HepG2 (cell line): ENCODE results near the gene RPS10. TPM values are rescaled to one million over a fixed set of nuclear protein-coding genes. Genes with fewer than 3 reads are reported as not detected.
A peak's percentile ranks its signal among the peaks of the same experiment; 100 is the strongest.

ENCODE experiments used
- EP300 ChIP-seq, 3 experiments: sonication (generic) in 1 of 3; formaldehyde crosslinking in 1 of 3; IDR thresholded peaks; 2 replicates each; pipeline versions ENCODE4 v1.5.1 to v1.6.1; 2011 to 2020; ENCODE audit warnings: low read depth in 2 of 3, low read length in 2 of 3, borderline replicate concordance in 1 of 3, improper control_type of control experiment in 1 of 3, mild to moderate bottlenecking in 1 of 3, missing genetic modification reagents in 1 of 3, moderate library complexity in 1 of 3
- IRF9 ChIP-seq: sonication (generic); formaldehyde crosslinking; IDR thresholded peaks from 2 replicates; pipeline ENCODE4 v1.8.0; 2022; ENCODE audit warnings: missing genetic modification reagents, mild to moderate bottlenecking, borderline replicate concordance
- LCORL ChIP-seq, 2 experiments: fragments of 450-650 bp in 1 of 2; sonication (generic) in 1 of 2; formaldehyde crosslinking in 1 of 2; IDR thresholded peaks; 2 replicates each; pipeline versions ENCODE4 v1.5.0 to v1.6.1; 2017 to 2020; ENCODE audit warnings: antibody characterized with exemption in 1 of 2, missing genetic modification reagents in 1 of 2
- RARG ChIP-seq: sonication (generic); formaldehyde crosslinking; IDR thresholded peaks from 2 replicates; pipeline ENCODE4 v1.4.0; 2020; ENCODE audit warnings: low read depth, mild to moderate bottlenecking, missing genetic modification reagents
- SIX4 ChIP-seq: sonication (generic); formaldehyde crosslinking; IDR thresholded peaks from 2 replicates; pipeline ENCODE4 v1.4.0; 2020; ENCODE audit warnings: missing genetic modification reagents
- SP2 ChIP-seq: sonication (generic); formaldehyde crosslinking; IDR thresholded peaks from 2 replicates; pipeline ENCODE4 v1.5.1; 2020; ENCODE audit warnings: mild to moderate bottlenecking, missing genetic modification reagents
- TP53 ChIP-seq: sonication (generic); formaldehyde crosslinking; conservative IDR thresholded peaks from 2 replicates; pipeline ENCODE4 v1.4.0; 2020; ENCODE audit warnings: missing genetic modification reagents
- ZNF263 ChIP-seq: sonication (generic); formaldehyde crosslinking; IDR thresholded peaks from 2 replicates; pipeline ENCODE4 v1.4.0; 2020; ENCODE audit warnings: missing genetic modification reagents
- ZNF335 ChIP-seq: sonication (generic); formaldehyde crosslinking; IDR thresholded peaks from 2 replicates; pipeline ENCODE4 v1.4.0; 2020; ENCODE audit warnings: missing genetic modification reagents
- ZNF614 ChIP-seq: IDR thresholded peaks from 2 replicates; pipeline ENCODE4 v1.6.1; 2018; ENCODE audit warnings: missing biosample characterization, missing genetic modification reagents, inconsistent platforms, borderline replicate concordance
- ZNF616 ChIP-seq: sonication (generic); formaldehyde crosslinking; IDR thresholded peaks from 2 replicates; pipeline ENCODE4 v1.5.0; 2020; ENCODE audit warnings: low read depth, mild to moderate bottlenecking, missing genetic modification reagents
- polyA plus RNA-seq, 8 experiments: library from polyadenylated mRNA; depleted of rRNA in 3 of 8; stranded (reverse) in 7 of 8; unstranded in 1 of 8; fragments of >200 nt; fragmentation: Illumina TruSeq in 4 of 8; extraction: Trizol in 4 of 8; gene quantifications; 2 replicates each; pipeline versions ENCODE4 v1.2.1 to v1.2.3, GENCODE V29; 2011 to 2016; ENCODE audit warnings: low read depth in 4 of 8, missing spikeins in 1 of 8, mixed read lengths in 1 of 8; ENCODE audit not compliant: insufficient read depth in 1 of 8
- total RNA-seq, 5 experiments: library from RNA; depleted of rRNA; stranded (reverse); fragments of >200 nt; fragmentation: Illumina TruSeq; extraction: Trizol; gene quantifications; 2 replicates each; pipeline ENCODE4 v1.2.3, GENCODE V29; 2016; ENCODE audit warnings: low read depth in 1 of 5
- TF ChIP-seq, protein P1 (sequence below): sonication (generic); formaldehyde crosslinking; conservative IDR thresholded peaks from 2 replicates; pipeline ENCODE4 v1.8.0; 2022; ENCODE audit warnings: mild to moderate bottlenecking, moderate library complexity, missing genetic modification reagents
- TF ChIP-seq, protein P2 (sequence below): sonication (generic); formaldehyde crosslinking; IDR thresholded peaks from one replicate; pipeline ENCODE4 v1.5.1; 2020; ENCODE audit warnings: mild to moderate bottlenecking, missing genetic modification reagents; ENCODE audit errors: not compliant biosample characterization

RPS10 gene
- total and polyA plus RNA-seq, 2 of the 13 experiments (the other 11 are each of a cell fraction or from before 2014, with no cell fraction given) = 2,909 to 4,648 TPM

DNA sequence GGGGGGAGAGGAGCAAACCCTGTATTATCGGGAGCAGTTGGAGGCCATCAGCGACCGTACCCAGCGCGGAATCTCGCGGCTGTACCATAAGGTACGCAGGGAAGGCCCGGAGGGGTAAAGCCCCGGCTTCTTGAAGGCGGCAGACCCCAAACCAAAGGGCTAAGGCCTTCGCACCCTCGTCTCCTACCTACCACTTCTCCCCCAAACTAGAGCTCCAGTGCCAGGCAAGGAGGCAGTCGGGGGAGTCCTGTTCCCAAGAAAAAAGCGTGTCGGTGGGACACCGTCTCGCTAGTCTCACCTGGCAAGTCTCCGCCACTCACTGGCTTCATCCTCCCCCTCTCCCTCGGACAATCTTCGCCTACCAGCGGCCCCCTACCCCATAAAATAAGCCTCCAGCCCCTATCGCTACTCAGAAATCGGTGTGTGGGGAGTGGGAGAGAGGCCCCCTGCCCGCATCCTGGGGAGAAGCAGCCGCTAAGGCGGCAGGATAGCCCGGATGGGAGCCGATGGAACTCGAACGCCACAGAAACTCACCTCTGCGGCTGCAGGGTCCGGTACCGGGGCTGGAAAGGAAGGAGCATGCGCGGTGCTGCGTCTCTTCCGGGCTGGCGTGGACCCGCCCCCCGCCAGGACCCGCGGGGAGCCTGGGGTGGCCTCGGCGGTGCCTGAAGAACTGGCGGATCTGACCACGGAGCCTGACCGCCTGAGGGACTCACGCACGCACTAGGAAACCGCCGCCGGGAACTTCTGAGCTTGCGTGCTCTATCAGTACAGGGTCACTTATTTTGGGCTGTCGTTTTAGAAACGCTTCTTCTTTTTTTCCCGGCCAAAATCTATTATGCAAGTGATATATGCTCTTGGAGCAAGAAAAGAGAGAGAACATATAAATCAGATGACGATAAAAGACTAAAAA is at the start of gene RPS10 (continued):
- 0 out of 4 replicates have a peak, but pooled peaks of 1 of the 2 experiments have one; percentile 38 for TF ChIP-seq EP300 (IDR thresholded peaks at IDR 0.05; ENCODE audit: low read depth in 2 of 2, low read length in 2 of 2)
- TF ChIP-seq EP300 (CRISPR knock-in tag; IDR thresholded peaks at IDR 0.05; ENCODE audit: borderline replicate concordance) = no peak
- TF ChIP-seq IRF9 (CRISPR knock-in tag) = peak; percentile 95; the same call in 1 of the 2 replicates
- peak; percentile 28; the same call in 1 of the 2 replicates for TF ChIP-seq ZNF263
- TF ChIP-seq, protein P1, sequence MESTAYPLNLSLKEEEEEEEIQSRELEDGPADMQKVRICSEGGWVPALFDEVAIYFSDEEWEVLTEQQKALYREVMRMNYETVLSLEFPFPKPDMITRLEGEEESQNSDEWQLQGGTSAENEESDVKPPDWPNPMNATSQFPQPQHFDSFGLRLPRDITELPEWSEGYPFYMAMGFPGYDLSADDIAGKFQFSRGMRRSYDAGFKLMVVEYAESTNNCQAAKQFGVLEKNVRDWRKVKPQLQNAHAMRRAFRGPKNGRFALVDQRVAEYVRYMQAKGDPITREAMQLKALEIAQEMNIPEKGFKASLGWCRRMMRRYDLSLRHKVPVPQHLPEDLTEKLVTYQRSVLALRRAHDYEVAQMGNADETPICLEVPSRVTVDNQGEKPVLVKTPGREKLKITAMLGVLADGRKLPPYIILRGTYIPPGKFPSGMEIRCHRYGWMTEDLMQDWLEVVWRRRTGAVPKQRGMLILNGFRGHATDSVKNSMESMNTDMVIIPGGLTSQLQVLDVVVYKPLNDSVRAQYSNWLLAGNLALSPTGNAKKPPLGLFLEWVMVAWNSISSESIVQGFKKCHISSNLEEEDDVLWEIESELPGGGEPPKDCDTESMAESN = peak; percentile 89
- 0 out of 2 replicates have a peak, but pooled peaks have one; percentile 18 for TF ChIP-seq SIX4 (CRISPR knock-in tag)
- TF ChIP-seq ZNF614 = peak; percentile 80; the same call in 1 of the 2 replicates
- TF ChIP-seq SP2 (CRISPR knock-in tag) = peak; percentile 71
- TF ChIP-seq ZNF335 (CRISPR knock-in tag) = peak; percentile 99
- TF ChIP-seq ZNF616 = 0 out of 2 replicates have a peak, but pooled peaks have one; percentile 61
- TF ChIP-seq RARG (CRISPR knock-in tag) = no peak
- TF ChIP-seq, protein P2, sequence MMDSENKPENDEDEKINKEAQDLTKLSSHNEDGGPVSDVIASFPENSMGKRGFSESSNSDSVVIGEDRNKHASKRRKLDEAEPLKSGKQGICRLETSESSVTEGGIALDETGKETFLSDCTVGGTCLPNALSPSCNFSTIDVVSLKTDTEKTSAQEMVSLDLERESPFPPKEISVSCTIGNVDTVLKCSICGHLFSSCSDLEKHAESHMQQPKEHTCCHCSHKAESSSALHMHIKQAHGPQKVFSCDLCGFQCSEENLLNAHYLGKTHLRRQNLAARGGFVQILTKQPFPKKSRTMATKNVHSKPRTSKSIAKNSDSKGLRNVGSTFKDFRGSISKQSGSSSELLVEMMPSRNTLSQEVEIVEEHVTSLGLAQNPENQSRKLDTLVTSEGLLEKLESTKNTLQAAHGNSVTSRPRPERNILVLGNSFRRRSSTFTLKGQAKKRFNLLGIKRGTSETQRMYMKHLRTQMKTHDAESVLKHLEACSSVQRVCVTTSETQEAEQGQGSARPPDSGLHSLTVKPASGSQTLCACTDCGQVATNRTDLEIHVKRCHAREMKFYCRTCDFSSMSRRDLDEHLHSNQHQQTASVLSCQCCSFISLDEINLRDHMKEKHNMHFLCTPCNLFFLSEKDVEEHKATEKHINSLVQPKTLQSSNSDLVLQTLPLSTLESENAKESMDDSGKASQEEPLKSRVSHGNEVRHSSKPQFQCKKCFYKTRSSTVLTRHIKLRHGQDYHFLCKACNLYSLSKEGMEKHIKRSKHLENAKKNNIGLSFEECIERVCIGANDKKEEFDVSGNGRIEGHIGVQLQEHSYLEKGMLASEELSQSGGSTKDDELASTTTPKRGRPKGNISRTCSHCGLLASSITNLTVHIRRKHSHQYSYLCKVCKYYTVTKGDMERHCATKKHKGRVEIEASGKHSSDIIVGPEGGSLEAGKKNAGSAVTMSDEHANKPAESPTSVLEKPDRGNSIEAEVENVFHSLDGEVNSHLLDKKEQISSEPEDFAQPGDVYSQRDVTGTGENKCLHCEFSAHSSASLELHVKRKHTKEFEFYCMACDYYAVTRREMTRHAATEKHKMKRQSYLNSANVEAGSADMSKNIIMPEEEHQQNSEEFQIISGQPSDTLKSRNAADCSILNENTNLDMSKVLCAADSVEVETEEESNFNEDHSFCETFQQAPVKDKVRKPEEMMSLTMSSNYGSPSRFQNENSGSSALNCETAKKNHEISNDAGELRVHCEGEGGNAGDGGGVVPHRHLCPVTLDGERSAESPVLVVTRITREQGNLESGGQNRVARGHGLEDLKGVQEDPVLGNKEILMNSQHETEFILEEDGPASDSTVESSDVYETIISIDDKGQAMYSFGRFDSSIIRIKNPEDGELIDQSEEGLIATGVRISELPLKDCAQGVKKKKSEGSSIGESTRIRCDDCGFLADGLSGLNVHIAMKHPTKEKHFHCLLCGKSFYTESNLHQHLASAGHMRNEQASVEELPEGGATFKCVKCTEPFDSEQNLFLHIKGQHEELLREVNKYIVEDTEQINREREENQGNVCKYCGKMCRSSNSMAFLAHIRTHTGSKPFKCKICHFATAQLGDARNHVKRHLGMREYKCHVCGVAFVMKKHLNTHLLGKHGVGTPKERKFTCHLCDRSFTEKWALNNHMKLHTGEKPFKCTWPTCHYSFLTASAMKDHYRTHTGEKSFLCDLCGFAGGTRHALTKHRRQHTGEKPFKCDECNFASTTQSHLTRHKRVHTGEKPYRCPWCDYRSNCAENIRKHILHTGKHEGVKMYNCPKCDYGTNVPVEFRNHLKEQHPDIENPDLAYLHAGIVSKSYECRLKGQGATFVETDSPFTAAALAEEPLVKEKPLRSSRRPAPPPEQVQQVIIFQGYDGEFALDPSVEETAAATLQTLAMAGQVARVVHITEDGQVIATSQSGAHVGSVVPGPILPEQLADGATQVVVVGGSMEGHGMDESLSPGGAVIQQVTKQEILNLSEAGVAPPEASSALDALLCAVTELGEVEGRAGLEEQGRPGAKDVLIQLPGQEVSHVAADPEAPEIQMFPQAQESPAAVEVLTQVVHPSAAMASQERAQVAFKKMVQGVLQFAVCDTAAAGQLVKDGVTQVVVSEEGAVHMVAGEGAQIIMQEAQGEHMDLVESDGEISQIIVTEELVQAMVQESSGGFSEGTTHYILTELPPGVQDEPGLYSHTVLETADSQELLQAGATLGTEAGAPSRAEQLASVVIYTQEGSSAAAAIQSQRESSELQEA = peak; percentile 75
- TF ChIP-seq LCORL (IDR thresholded peaks at IDR 0.05) = no peak
- 0 out of 2 replicates have a peak, but pooled peaks have one; percentile 8 for TF ChIP-seq LCORL (CRISPR knock-in tag; IDR thresholded peaks at IDR 0.05)
- TF ChIP-seq TP53 (CRISPR knock-in tag) = no peak
